H1 (cell line): Measurements from ENCODE around the gene CRB2. TPM values are rescaled to one million over a fixed set of nuclear protein-coding genes. Genes with fewer than 3 reads are reported as not detected.
A peak's percentile ranks its signal among the peaks of the same experiment; 100 is the strongest.

ENCODE experiments used
- CREB1 ChIP-seq: IDR thresholded peaks from 2 replicates; pipeline ENCODE4 v1.6.1; 2012; ENCODE audit warnings: inconsistent platforms
- EGR1 ChIP-seq: IDR thresholded peaks from 2 replicates; pipeline ENCODE4 v1.6.1; 2011; ENCODE audit warnings: low read depth, low read length, borderline replicate concordance
- MAFK ChIP-seq: IDR thresholded peaks from 2 replicates; pipeline ENCODE4 v1.6.1; 2012; ENCODE audit warnings: low read depth, mild to moderate bottlenecking, improper control_type of control experiment, low read length
- TAF1 ChIP-seq: IDR thresholded peaks from 2 replicates; pipeline ENCODE4 v1.6.1; 2011; ENCODE audit warnings: mild to moderate bottlenecking, low read depth, low read length
- YY1 ChIP-seq: IDR thresholded peaks from 2 replicates; pipeline ENCODE4 v1.6.1; 2011; ENCODE audit warnings: low read depth, mild to moderate bottlenecking, low read length
- polyA plus RNA-seq, 7 experiments: library from polyadenylated mRNA; depleted of rRNA in 3 of 7; stranded (reverse) in 5 of 7; unstranded in 2 of 7; fragments of >200 nt in 5 of 7; fragments of 200-250 nt in 2 of 7; gene quantifications; 1 replicate in 5 of 7; 2 replicates in 1 of 7; 4 replicates in 1 of 7; pipeline versions ENCODE4 v1.2.1 to v1.2.3, GENCODE V29; 2011 to 2013; ENCODE audit warnings: missing spikeins in 2 of 7, mixed read lengths in 2 of 7
- total RNA-seq: library from RNA; stranded (reverse); fragmentation: NEBNext Ultra II Directional; extraction: Animal tissue kit (Norgen Biotek cat#: 25700); gene quantifications from 2 replicates; pipeline ENCODE4 v1.2.1, GENCODE V29; 2021

The CRB2 gene
- total and polyA plus RNA-seq, 2 of the 8 experiments (the other 6 are each of a cell fraction or from before 2014, with no cell fraction given), result 4.0 to 8.4 TPM

DNA sequence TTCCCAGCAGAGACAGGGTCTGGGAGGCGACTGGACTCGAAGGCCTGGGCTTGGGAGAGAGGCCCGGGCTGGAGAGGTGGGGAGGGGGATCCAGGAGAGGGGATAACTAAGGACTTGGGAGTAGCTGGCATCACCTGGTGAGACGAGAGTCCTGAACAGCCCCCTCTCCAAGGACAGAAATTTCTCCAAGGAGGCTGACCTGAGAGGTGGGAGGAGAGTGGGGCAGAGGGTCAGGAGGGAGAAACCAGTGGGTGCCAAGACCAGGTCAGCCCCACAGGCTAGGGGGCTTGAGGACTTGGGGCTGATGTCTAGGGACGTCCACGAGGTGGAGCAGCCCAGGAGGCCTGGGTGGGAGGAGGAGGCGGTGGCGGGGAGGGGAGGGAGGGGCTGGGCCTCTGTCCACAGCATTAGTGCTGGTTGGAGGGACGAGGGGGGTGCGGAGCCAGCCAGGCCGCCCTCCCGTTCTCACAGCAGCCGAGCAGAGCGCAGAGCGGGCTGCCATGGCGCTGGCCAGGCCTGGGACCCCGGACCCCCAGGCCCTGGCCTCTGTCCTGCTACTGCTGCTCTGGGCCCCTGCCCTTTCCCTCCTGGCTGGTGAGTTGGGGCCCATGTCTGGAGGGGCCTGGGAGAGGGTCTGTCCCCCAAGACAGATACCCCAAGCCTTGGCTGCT lies at the start of gene CRB2 (continued):
- TF ChIP-seq TAF1, result no peak
- no peak for TF ChIP-seq MAFK
- peak; percentile 63 for TF ChIP-seq EGR1
- no peak for TF ChIP-seq YY1
- 0 out of 2 replicates have a peak, but pooled peaks have one; percentile 6 for TF ChIP-seq CREB1
